Keratinocyte (primary cell): ENCODE results near the gene TGM5. TPM values are rescaled to one million over a fixed set of nuclear protein-coding genes. Genes with fewer than 3 reads are reported as not detected.

Experiments used
- DNase-seq: peaks from one replicate; pipeline ENCODE4 v3.0.0-alpha.2; 2011; ENCODE audit warnings: low read depth, missing footprints, low spot score
- FAIRE-seq: peaks from 2 replicates; lab custom pipeline; 2011; peaks lifted over from hg19 to GRCh38; lab: Jason Lieb, UNC
- H2AFZ ChIP-seq: 2 replicates; pipeline ENCODE4 v1.6.0; 2012; ENCODE audit warnings: low read length, control low read depth, inconsistent platforms; ENCODE audit not compliant: control insufficient read depth
- H3K27ac ChIP-seq: 2 replicates; pipeline ENCODE4 v1.5.1; 2011; ENCODE audit warnings: low read length; ENCODE audit not compliant: control insufficient read depth, insufficient read depth
- H3K27me3 ChIP-seq: 3 replicates; pipeline ENCODE4 v1.6.0; 2011; ENCODE audit warnings: low read length; ENCODE audit not compliant: control insufficient read depth, insufficient read depth; ENCODE audit errors: extremely low read depth
- H3K36me3 ChIP-seq, 2 experiments: 2 replicates in 1 of 2; 3 replicates in 1 of 2; pipeline ENCODE4 v1.5.1; 2011; ENCODE audit warnings: low read length in 2 of 2, mild to moderate bottlenecking in 1 of 2; ENCODE audit not compliant: control insufficient read depth in 2 of 2, insufficient read depth in 2 of 2; ENCODE audit errors: extremely low read depth in 1 of 2
- H3K4me1 ChIP-seq: 3 replicates; pipeline ENCODE4 v1.5.1; 2011; ENCODE audit warnings: low read length; ENCODE audit not compliant: control insufficient read depth, insufficient read depth; ENCODE audit errors: extremely low read depth
- H3K4me2 ChIP-seq: 3 replicates; pipeline ENCODE4 v1.6.0; 2011; ENCODE audit warnings: low read depth, low read length; ENCODE audit not compliant: control insufficient read depth, insufficient read depth; ENCODE audit errors: extremely low read depth
- H3K4me3 ChIP-seq, 3 experiments: fragments of 200-600 bp in 1 of 3; sonication (generic) in 1 of 3; 2 replicates in 2 of 3; 3 replicates in 1 of 3; pipeline ENCODE4 v1.5.1; 2011 to 2016; ENCODE audit warnings: low read length in 3 of 3, mild to moderate bottlenecking in 3 of 3, control low read depth in 2 of 3, inconsistent platforms in 1 of 3, low read depth in 1 of 3, mixed read lengths in 1 of 3, mixed run types in 1 of 3, moderate library complexity in 1 of 3; ENCODE audit not compliant: control insufficient read depth in 2 of 3, insufficient read depth in 2 of 3; ENCODE audit errors: extremely low read depth in 1 of 3
- H3K79me2 ChIP-seq: 2 replicates; pipeline ENCODE4 v1.6.0; 2012; ENCODE audit warnings: low read length; ENCODE audit not compliant: control insufficient read depth, insufficient read depth
- H3K9ac ChIP-seq: 3 replicates; pipeline ENCODE4 v1.6.0; 2011; ENCODE audit warnings: low read length; ENCODE audit not compliant: control insufficient read depth, insufficient read depth; ENCODE audit errors: extremely low read depth
- H3K9me1 ChIP-seq: 3 replicates; pipeline ENCODE4 v1.6.0; 2011; ENCODE audit warnings: low read length; ENCODE audit not compliant: control insufficient read depth, insufficient read depth; ENCODE audit errors: extremely low read depth
- H3K9me3 ChIP-seq: 2 replicates; pipeline ENCODE4 v1.5.1; 2012; ENCODE audit warnings: low read depth, low read length; ENCODE audit not compliant: control insufficient read depth
- H4K20me1 ChIP-seq: 3 replicates; pipeline ENCODE4 v1.6.0; 2011; ENCODE audit warnings: low read length; ENCODE audit not compliant: control insufficient read depth, insufficient read depth; ENCODE audit errors: extremely low read depth
- CTCF ChIP-seq, 3 experiments: IDR thresholded peaks in 1 of 3; conservative IDR thresholded peaks in 1 of 3; optimal IDR thresholded peaks in 1 of 3; 2 replicates in 2 of 3; 3 replicates in 1 of 3; pipeline versions ENCODE3 to v1.5.1; 2011; ENCODE audit warnings: low read length in 3 of 3, mild to moderate bottlenecking in 3 of 3, moderate library complexity in 2 of 3, control low read depth in 1 of 3, inconsistent platforms in 1 of 3; ENCODE audit not compliant: insufficient read depth in 2 of 3; ENCODE audit errors: extremely low read depth in 1 of 3
- EZH2 ChIP-seq: IDR thresholded peaks from one replicate; pipeline ENCODE4 v1.6.1; 2012; ENCODE audit warnings: inconsistent platforms, mild to moderate bottlenecking, low read length, moderate library complexity
- dilution Hi-C: fragments of 300-500 bp; cut with MboI; formaldehyde crosslinking; loops from one replicate; pipeline ENCODE4 v1.7.0; 2020; ENCODE audit warnings: low sequenced_read_pairs; ENCODE audit not compliant: extremely low pct_ligation_motif_present
- polyA plus RNA-seq, 5 experiments: library from polyadenylated mRNA; depleted of rRNA in 3 of 5; stranded (reverse) in 3 of 5; stranded (forward) in 1 of 5; unstranded in 1 of 5; fragments of >200 nt; gene quantifications; 1 replicate in 1 of 5; 2 replicates in 3 of 5; 3 replicates in 1 of 5; pipeline versions ENCODE4 v1.2.1 to v1.2.3, GENCODE V29; 2011 to 2012; ENCODE audit warnings: missing spikeins in 2 of 5, low read depth in 1 of 5, low replicate concordance in 1 of 5

Gene TGM5
- polyA plus RNA-seq, 1 donor (not counting 4 experiments of a cell fraction or from before 2014, with no cell fraction given) = not detected

- H2AFZ ChIP-seq = no peak within 1 kb of the TSS
- TF ChIP-seq CTCF (optimal IDR thresholded peaks at IDR 0.05 in 1 of 3, IDR thresholded peaks at IDR 0.05 in 1 of 3, conservative IDR thresholded peaks at IDR 0.05 in 1 of 3; ENCODE audit: extremely low read depth in 1 of 3, insufficient read depth in 2 of 3, low read length in 3 of 3) = no peak
- TF ChIP-seq EZH2 = no peak
- H3K27ac ChIP-seq = peak within 1 kb of the TSS; percentile 71
- dilution Hi-C loops = no loop called here
- no peaks in the 10 kb centered on the region for H3K9me1 ChIP-seq
- H3K4me1 ChIP-seq = peaks cover 8% of the 10 kb centered on the region
- no peak within 1 kb of the TSS for H3K4me2 ChIP-seq
- no peaks in the 10 kb centered on the region for H3K79me2 ChIP-seq
- no peak within 1 kb of the TSS for H3K9ac ChIP-seq
- FAIRE-seq = no peak
- no peak for DNase-seq
- no peaks in the 10 kb centered on the region for H3K27me3 ChIP-seq
- H4K20me1 ChIP-seq = no peaks in the 10 kb centered on the region
- no peaks in the 10 kb centered on the region for H3K9me3 ChIP-seq
- no peaks in the 10 kb centered on the region for H3K36me3 ChIP-seq
- H3K4me3 ChIP-seq = no peak within 1 kb of the TSS
Measured at GRCh38 chr15:43220991-43221403, 45.7 kb downstream of the TGM5 start, which contains the start of gene EPB42. Gene EPB42 (minus strand): TSS chr15:43221018. CDS start chr15:43220825, 193 bp downstream.

- Histone ChIP-seq H3K9me3 (no peaks in the 10 kb centered on the region), H3K27ac (peak overlapping the region; percentile 71), H3K4me1 (peaks cover 8% of the 10 kb centered on the region), H3K4me3 (no peak overlapping the region), H3K36me3 (no peaks in the 10 kb centered on the region), H3K4me2 (no peak overlapping the region), H3K9me1 (no peaks in the 10 kb centered on the region), H2AFZ (no peak overlapping the region), H3K79me2 (no peaks in the 10 kb centered on the region), H3K9ac (no peak overlapping the region), H4K20me1 (no peaks in the 10 kb centered on the region), H3K27me3 (no peaks in the 10 kb centered on the region)
- no peak for DNase-seq
- FAIRE-seq = no peak
- dilution Hi-C loops = no loop called here
- TF ChIP-seq EZH2 (no peak), CTCF (optimal IDR thresholded peaks at IDR 0.05 in 1 of 3, IDR thresholded peaks at IDR 0.05 in 1 of 3, conservative IDR thresholded peaks at IDR 0.05 in 1 of 3; ENCODE audit: extremely low read depth in 1 of 3, insufficient read depth in 2 of 3, low read length in 3 of 3) (no peak)
Measured at GRCh38 chr15:43219929-43220928, 46.5 kb downstream of the TGM5 start.
